Osteoblast (primary cell): ENCODE results near the gene RPL31. TPM values are rescaled to one million over a fixed set of nuclear protein-coding genes. Genes with fewer than 3 reads are reported as not detected.

Experiments used
- DNase-seq: peaks from one replicate; pipeline ENCODE4 v3.0.0; 2011; ENCODE audit warnings: low spot score, mixed read lengths; ENCODE audit not compliant: insufficient read length; ENCODE audit errors: missing footprints
- H2AFZ ChIP-seq: 2 replicates; pipeline ENCODE4 v1.6.0; 2011; ENCODE audit warnings: mild to moderate bottlenecking, low read length
- H3K27ac ChIP-seq: 2 replicates; pipeline ENCODE4 v1.5.1; 2011; ENCODE audit warnings: mild to moderate bottlenecking, low read depth, low read length, moderate library complexity
- H3K27me3 ChIP-seq: 2 replicates; pipeline ENCODE4 v1.6.0; 2012; ENCODE audit warnings: mild to moderate bottlenecking, control low read depth, inconsistent platforms, low read length, moderate library complexity; ENCODE audit not compliant: insufficient read depth
- H3K36me3 ChIP-seq: 2 replicates; pipeline ENCODE4 v1.5.1; 2011; ENCODE audit warnings: mild to moderate bottlenecking, low read length, control low read depth, moderate library complexity; ENCODE audit not compliant: insufficient read depth
- H3K4me1 ChIP-seq: 2 replicates; pipeline ENCODE4 v1.5.1; 2011; ENCODE audit warnings: mild to moderate bottlenecking, low read length, control low read depth, moderate library complexity; ENCODE audit not compliant: insufficient read depth
- H3K4me2 ChIP-seq: 2 replicates; pipeline ENCODE4 v1.6.0; 2011; ENCODE audit warnings: mild to moderate bottlenecking, low read length; ENCODE audit not compliant: insufficient read depth
- H3K4me3 ChIP-seq: fragments of 200-600 bp; sonication (generic); 3 replicates; pipeline ENCODE4 v1.5.1; 2012; ENCODE audit warnings: mild to moderate bottlenecking, low read length, inconsistent platforms; ENCODE audit not compliant: insufficient read depth
- H3K79me2 ChIP-seq: 2 replicates; pipeline ENCODE4 v1.6.0; 2012; ENCODE audit warnings: mild to moderate bottlenecking, low read length, control low read depth, inconsistent platforms; ENCODE audit not compliant: insufficient read depth
- H3K9me3 ChIP-seq: 2 replicates; pipeline ENCODE4 v1.5.1; 2011; ENCODE audit warnings: low read depth, low read length, control low read depth
- H4K20me1 ChIP-seq: 2 replicates; pipeline ENCODE4 v1.6.0; 2012; ENCODE audit warnings: mild to moderate bottlenecking, low read length, control low read depth; ENCODE audit not compliant: insufficient read depth
- total RNA-seq: library from RNA; depleted of rRNA; stranded (reverse); fragments of >200 nt; gene quantifications from 2 replicates; pipeline ENCODE4 v1.2.3, GENCODE V29; 2012
- TF ChIP-seq, protein P1 (sequence below): IDR thresholded peaks from 2 replicates; pipeline ENCODE4 v1.5.1; 2011; ENCODE audit warnings: mild to moderate bottlenecking, low read depth, low read length, moderate library complexity; ENCODE audit errors: extremely low read depth

The RPL31 gene
- total RNA-seq, 1 donor: 760 TPM

DNA sequence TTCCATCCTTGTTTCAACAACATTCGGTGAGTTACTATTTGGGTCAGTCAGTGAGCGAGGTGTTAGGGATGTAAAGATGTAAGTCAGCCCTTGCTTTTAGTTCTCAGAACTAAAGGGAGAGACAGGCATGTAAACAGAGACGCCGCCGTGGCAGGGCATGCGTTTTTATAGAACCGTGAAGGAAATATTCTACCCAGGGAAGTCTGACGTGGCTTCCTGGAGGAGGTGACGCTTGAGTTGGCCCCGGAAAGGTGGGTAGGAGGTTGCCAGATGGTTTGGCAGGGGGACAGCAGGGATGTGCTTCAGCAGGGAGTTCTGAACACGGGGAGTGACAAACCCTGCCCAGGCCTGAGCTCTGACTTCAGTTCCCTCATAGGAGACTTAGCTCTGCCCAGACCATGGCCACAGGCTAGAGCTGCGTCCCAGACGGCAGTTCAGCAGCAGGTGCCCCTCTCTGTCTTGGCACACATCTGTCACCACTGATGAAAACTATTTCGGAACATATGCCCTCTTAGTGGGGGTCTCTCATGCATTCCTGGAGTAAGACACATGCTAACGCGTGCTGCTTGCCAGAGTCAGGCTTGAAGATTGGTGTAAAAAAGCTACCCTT is 23.4 kb upstream of the RPL31 start:
- Histone ChIP-seq H3K79me2 (no peaks in the 10 kb centered on the region), H3K4me2 (peak overlapping the region; percentile 69), H2AFZ (peak overlapping the region; percentile 69), H4K20me1 (no peaks in the 10 kb centered on the region), H3K36me3 (no peaks in the 10 kb centered on the region), H3K27me3 (no peaks in the 10 kb centered on the region), H3K27ac (peak overlapping the region; percentile 74), H3K4me1 (peaks cover 20% of the 10 kb centered on the region), H3K9me3 (no peaks in the 10 kb centered on the region), H3K4me3 (peak overlapping the region; percentile 53)
- no peak for DNase-seq
- TF ChIP-seq, protein P1, sequence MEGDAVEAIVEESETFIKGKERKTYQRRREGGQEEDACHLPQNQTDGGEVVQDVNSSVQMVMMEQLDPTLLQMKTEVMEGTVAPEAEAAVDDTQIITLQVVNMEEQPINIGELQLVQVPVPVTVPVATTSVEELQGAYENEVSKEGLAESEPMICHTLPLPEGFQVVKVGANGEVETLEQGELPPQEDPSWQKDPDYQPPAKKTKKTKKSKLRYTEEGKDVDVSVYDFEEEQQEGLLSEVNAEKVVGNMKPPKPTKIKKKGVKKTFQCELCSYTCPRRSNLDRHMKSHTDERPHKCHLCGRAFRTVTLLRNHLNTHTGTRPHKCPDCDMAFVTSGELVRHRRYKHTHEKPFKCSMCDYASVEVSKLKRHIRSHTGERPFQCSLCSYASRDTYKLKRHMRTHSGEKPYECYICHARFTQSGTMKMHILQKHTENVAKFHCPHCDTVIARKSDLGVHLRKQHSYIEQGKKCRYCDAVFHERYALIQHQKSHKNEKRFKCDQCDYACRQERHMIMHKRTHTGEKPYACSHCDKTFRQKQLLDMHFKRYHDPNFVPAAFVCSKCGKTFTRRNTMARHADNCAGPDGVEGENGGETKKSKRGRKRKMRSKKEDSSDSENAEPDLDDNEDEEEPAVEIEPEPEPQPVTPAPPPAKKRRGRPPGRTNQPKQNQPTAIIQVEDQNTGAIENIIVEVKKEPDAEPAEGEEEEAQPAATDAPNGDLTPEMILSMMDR: no peak

GRCh38 chr2:100980046-100980445 is 22.0 kb upstream of the RPL31 start:
- H3K4me1 ChIP-seq: peaks cover 20% of the 10 kb centered on the region
- H3K79me2 ChIP-seq: no peaks in the 10 kb centered on the region
- no peak overlapping the region for H3K4me3 ChIP-seq
- H3K27me3 ChIP-seq: no peaks in the 10 kb centered on the region
- no peak overlapping the region for H2AFZ ChIP-seq
- no peaks in the 10 kb centered on the region for H4K20me1 ChIP-seq
- DNase-seq: no peak
- H3K36me3 ChIP-seq: no peaks in the 10 kb centered on the region
- no peak overlapping the region for H3K27ac ChIP-seq
- H3K9me3 ChIP-seq: no peaks in the 10 kb centered on the region
- H3K4me2 ChIP-seq: no peak overlapping the region
- TF ChIP-seq, protein P1: no peak

DNA sequence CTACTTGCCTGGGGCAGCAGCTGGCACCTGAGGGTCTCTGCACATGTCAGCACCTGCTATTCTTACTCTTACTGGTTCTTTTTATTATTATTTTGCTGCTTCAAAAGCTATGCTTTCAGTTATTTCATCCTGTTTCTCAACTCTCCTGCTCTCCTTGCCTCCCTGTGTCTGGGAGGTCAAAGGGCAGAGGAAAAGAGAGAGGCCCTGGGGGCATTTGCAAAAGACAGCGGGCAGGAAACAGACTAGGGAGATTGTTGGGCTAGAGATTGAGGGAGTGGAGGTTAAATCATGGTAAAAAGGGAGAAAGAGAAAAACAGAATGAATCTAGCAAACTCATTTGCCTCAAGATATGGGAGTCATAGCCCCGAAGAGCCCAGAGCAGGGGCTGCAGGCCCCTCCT is 21.1 kb upstream of the RPL31 start:
- Histone ChIP-seq H3K4me3 (no peak overlapping the region), H3K9me3 (no peaks in the 10 kb centered on the region), H3K79me2 (no peaks in the 10 kb centered on the region), H2AFZ (no peak overlapping the region), H4K20me1 (no peaks in the 10 kb centered on the region), H3K4me1 (peaks cover 20% of the 10 kb centered on the region), H3K4me2 (no peak overlapping the region), H3K27me3 (no peaks in the 10 kb centered on the region), H3K36me3 (no peaks in the 10 kb centered on the region), H3K27ac (no peak overlapping the region)
- no peak for DNase-seq
- TF ChIP-seq, protein P1: no peak

DNA sequence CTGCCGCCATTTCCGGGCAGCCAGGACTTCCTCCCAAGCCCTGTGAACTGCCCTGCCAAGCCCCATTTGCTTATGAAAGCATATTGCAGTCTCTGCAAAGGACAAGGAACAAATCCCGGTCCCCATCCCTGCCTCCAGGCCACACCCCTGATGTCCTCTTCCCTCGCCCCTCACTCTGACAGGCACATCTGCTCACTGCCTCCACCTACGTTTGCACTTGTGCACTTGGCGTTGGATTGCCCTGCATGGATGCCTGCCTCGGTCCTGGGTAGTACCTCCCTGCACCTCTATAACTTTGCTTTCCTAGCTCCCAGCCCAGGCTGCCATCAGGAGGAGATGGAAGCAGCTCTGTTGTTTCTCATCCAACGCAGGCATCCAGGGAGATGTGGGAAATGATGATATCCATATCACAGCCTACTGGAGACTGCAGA is 19.6 kb upstream of the RPL31 start:
- Histone ChIP-seq H3K27ac (no peak overlapping the region), H3K36me3 (no peaks in the 10 kb centered on the region), H3K4me1 (peaks cover 10% of the 10 kb centered on the region), H3K27me3 (no peaks in the 10 kb centered on the region), H3K9me3 (no peaks in the 10 kb centered on the region), H3K4me2 (no peak overlapping the region), H3K4me3 (no peak overlapping the region), H2AFZ (no peak overlapping the region), H3K79me2 (no peaks in the 10 kb centered on the region), H4K20me1 (no peaks in the 10 kb centered on the region)
- DNase-seq: no peak
- TF ChIP-seq, protein P1: no peak
